Mesothelial cell of epicardium (in vitro differentiated cells): Measurements from ENCODE around the gene FILIP1L. TPM values are rescaled to one million over a fixed set of nuclear protein-coding genes. Genes with fewer than 3 reads are reported as not detected.

ENCODE experiments used
- DNase-seq, 2 experiments: peaks; one replicate each; pipeline ENCODE4 v3.0.0; 2021; ENCODE audit warnings: low spot score in 2 of 2; ENCODE audit not compliant: unreplicated experiment in 2 of 2
- H3K27ac Mint-ChIP-seq: 2 replicates; pipeline ENCODE4 v1.8.0; 2021; ENCODE audit warnings: mixed read lengths
- H3K27me3 Mint-ChIP-seq: 2 replicates; pipeline ENCODE4 v1.8.0; 2021; ENCODE audit warnings: low read depth, mixed read lengths
- H3K36me3 Mint-ChIP-seq: 2 replicates; pipeline ENCODE4 v1.8.0; 2021; ENCODE audit warnings: mixed read lengths
- H3K4me1 Mint-ChIP-seq: 2 replicates; pipeline ENCODE4 v1.8.0; 2021; ENCODE audit warnings: mixed read lengths
- H3K4me3 Mint-ChIP-seq: 2 replicates; pipeline ENCODE4 v1.8.0; 2021; ENCODE audit warnings: mild to moderate bottlenecking, moderate library complexity, mixed read lengths
- H3K9me3 Mint-ChIP-seq: 2 replicates; pipeline ENCODE4 v1.8.0; 2021; ENCODE audit warnings: mixed read lengths
- CTCF ChIP-seq: fragments of 200-600 bp; sonication (generic); IDR thresholded peaks from one replicate; pipeline ENCODE4 v1.5.0; 2021; ENCODE audit warnings: antibody characterized with exemption; ENCODE audit not compliant: unreplicated experiment
- total RNA-seq: library from RNA; stranded (reverse); gene quantifications from 3 replicates; pipeline ENCODE4 v1.2.1, GENCODE V29; 2021

Gene FILIP1L
- total RNA-seq, 1 donor from 2014 or later: 15.7 TPM

DNA sequence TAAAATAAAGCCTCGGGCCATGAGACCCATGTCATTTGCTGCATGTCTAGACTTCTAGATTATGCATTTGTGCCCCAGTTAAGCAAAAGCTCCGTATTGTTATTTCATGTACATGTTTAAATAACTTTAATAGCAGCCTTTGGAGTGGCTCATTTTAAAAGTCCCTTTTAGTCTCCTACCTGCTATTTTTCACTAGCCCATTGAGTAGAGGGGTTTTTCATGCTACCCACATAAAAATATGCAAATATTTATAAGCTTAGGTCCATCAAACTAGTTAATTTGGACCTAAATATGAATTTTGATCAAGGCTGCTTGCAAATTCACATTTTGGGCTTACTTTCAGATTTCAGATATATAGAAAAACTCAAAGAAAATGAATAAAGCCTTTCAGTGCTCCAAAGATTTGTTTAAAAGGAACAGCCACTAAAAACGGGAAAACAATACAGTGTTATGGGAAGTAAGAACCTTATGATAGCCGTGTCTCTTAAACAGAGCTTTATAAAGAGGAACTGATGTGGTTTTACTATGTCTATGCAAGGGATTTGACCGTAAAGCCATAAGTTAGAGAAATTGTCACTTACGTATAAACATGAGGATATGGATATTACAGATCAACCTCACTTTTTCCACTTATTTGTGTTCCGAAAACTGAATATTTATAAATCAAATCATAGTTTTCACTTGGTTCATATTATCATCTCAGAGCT lies 30.0 kb downstream of the FILIP1L start:
- H3K9me3 Mint-ChIP-seq: no peaks in the 10 kb centered on the region
- no peak overlapping the region for H3K4me3 Mint-ChIP-seq
- H3K4me1 Mint-ChIP-seq: peaks cover 24% of the 10 kb centered on the region
- H3K27me3 Mint-ChIP-seq: no peaks in the 10 kb centered on the region
- DNase-seq: no peak
- TF ChIP-seq CTCF: no peak
- no peaks in the 10 kb centered on the region for H3K36me3 Mint-ChIP-seq
- H3K27ac Mint-ChIP-seq: no peak overlapping the region

GRCh38 chr3:100083209-100083608 lies 31.1 kb downstream of the FILIP1L start:
- peaks cover 17% of the 10 kb centered on the region for H3K4me1 Mint-ChIP-seq
- DNase-seq: no peak
- no peak overlapping the region for H3K4me3 Mint-ChIP-seq
- TF ChIP-seq CTCF: no peak
- peak overlapping the region; percentile 25 for H3K27ac Mint-ChIP-seq
- no peaks in the 10 kb centered on the region for H3K27me3 Mint-ChIP-seq
- no peaks in the 10 kb centered on the region for H3K9me3 Mint-ChIP-seq
- H3K36me3 Mint-ChIP-seq: no peaks in the 10 kb centered on the region

- Mint-ChIP-seq H3K4me1 (peaks cover 17% of the 10 kb centered on the region), H3K27ac (no peak overlapping the region), H3K27me3 (no peaks in the 10 kb centered on the region), H3K9me3 (no peaks in the 10 kb centered on the region), H3K4me3 (no peak overlapping the region), H3K36me3 (no peaks in the 10 kb centered on the region)
- no peak for TF ChIP-seq CTCF
- no peak for DNase-seq
Observed at GRCh38 chr3:100082714-100083113, 31.6 kb downstream of the FILIP1L start.

DNA sequence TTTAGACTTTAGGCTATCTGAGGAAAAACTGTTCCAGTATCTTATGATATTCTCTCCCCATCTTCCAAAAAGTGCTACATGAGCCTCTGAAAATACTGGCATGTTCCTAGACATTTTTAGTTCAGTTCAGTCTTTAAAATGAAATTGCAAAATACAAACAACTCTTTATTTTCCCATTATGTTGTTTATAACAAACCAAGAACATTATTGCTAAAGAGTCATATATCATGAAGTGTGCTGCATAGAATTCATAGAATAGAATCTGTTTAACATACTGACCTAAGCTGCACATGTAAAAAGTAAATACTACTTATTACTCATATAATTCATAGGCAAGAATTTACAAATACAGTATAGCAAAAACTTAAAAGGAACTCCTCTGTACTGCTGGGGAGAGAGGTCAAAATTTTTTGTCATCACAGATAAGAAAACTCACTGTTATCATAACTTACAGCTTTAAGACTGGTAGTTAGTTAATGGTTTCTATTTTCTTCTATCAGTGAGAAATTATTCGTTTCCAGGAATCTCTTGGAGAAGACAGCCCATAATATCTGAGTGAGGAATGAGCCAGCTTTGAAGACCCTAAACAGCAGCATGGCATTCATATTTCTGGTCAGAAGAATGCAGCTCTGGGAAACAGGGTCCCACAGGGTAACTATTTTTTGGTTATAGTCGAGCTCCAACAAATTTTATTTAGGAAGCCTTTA lies 32.2 kb downstream of the FILIP1L start:
- no peak for TF ChIP-seq CTCF
- H3K36me3 Mint-ChIP-seq: no peaks in the 10 kb centered on the region
- DNase-seq: no peak
- peaks cover 21% of the 10 kb centered on the region for H3K4me1 Mint-ChIP-seq
- H3K9me3 Mint-ChIP-seq: no peaks in the 10 kb centered on the region
- no peak overlapping the region for H3K4me3 Mint-ChIP-seq
- H3K27me3 Mint-ChIP-seq: no peaks in the 10 kb centered on the region
- H3K27ac Mint-ChIP-seq: no peak overlapping the region

GRCh38 chr3:100081311-100081710 lies 33.0 kb downstream of the FILIP1L start:
- TF ChIP-seq CTCF: no peak
- H3K36me3 Mint-ChIP-seq: no peaks in the 10 kb centered on the region
- H3K27ac Mint-ChIP-seq: no peak overlapping the region
- no peaks in the 10 kb centered on the region for H3K9me3 Mint-ChIP-seq
- H3K4me3 Mint-ChIP-seq: no peak overlapping the region
- H3K4me1 Mint-ChIP-seq: peaks cover 29% of the 10 kb centered on the region
- DNase-seq: no peak
- H3K27me3 Mint-ChIP-seq: no peaks in the 10 kb centered on the region
